ENCODE measurements around the gene RAB31.

Gene RAB31

GRCh38 chr18:9707381-9708056 is 582 bp upstream of the RAB31 start (continued):
- TF ChIP-seq, protein P1, sequence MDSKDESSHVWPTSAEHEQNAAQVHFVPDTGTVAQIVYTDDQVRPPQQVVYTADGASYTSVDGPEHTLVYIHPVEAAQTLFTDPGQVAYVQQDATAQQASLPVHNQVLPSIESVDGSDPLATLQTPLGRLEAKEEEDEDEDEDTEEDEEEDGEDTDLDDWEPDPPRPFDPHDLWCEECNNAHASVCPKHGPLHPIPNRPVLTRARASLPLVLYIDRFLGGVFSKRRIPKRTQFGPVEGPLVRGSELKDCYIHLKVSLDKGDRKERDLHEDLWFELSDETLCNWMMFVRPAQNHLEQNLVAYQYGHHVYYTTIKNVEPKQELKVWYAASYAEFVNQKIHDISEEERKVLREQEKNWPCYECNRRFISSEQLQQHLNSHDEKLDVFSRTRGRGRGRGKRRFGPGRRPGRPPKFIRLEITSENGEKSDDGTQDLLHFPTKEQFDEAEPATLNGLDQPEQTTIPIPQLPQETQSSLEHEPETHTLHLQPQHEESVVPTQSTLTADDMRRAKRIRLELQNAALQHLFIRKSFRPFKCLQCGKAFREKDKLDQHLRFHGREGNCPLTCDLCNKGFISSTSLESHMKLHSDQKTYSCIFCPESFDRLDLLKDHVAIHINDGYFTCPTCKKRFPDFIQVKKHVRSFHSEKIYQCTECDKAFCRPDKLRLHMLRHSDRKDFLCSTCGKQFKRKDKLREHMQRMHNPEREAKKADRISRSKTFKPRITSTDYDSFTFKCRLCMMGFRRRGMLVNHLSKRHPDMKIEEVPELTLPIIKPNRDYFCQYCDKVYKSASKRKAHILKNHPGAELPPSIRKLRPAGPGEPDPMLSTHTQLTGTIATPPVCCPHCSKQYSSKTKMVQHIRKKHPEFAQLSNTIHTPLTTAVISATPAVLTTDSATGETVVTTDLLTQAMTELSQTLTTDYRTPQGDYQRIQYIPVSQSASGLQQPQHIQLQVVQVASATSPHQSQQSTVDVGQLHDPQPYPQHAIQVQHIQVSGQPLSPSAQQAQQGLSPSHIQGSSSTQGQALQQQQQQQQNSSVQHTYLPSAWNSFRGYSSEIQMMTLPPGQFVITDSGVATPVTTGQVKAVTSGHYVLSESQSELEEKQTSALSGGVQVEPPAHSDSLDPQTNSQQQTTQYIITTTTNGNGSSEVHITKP (tag by site-specific recombination; IDR thresholded peaks at IDR 0.05) = no peak
- TF ChIP-seq, protein P2, sequence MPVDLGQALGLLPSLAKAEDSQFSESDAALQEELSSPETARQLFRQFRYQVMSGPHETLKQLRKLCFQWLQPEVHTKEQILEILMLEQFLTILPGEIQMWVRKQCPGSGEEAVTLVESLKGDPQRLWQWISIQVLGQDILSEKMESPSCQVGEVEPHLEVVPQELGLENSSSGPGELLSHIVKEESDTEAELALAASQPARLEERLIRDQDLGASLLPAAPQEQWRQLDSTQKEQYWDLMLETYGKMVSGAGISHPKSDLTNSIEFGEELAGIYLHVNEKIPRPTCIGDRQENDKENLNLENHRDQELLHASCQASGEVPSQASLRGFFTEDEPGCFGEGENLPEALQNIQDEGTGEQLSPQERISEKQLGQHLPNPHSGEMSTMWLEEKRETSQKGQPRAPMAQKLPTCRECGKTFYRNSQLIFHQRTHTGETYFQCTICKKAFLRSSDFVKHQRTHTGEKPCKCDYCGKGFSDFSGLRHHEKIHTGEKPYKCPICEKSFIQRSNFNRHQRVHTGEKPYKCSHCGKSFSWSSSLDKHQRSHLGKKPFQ (tag by site-specific recombination; IDR thresholded peaks at IDR 0.05) = no peak
- TF ChIP-seq ZSCAN16 (tag by site-specific recombination; IDR thresholded peaks at IDR 0.05) (no peak), ZNF335 (tag by site-specific recombination; conservative IDR thresholded peaks at IDR 0.05) (peak; percentile 49; the same call in 1 of the 2 replicates), ZNF623 (tag by site-specific recombination; IDR thresholded peaks at IDR 0.05) (no peak), ZNF214 (tag by site-specific recombination; IDR thresholded peaks at IDR 0.05; ENCODE audit: borderline replicate concordance) (no peak), ZNF423 (tag by site-specific recombination; IDR thresholded peaks at IDR 0.05) (no peak), FEZF1 (tag by site-specific recombination; IDR thresholded peaks at IDR 0.05) (peak; percentile 72; the same call in 1 of the 2 replicates), ZNF394 (tag by site-specific recombination; IDR thresholded peaks at IDR 0.05; ENCODE audit: borderline replicate concordance) (0 out of 2 replicates have a peak, but pooled peaks have one; percentile 14), ZNF292 (tag by site-specific recombination; IDR thresholded peaks at IDR 0.05; ENCODE audit: borderline replicate concordance, low read depth) (no peak), ZNF132 (tag by site-specific recombination; IDR thresholded peaks at IDR 0.05; ENCODE audit: borderline replicate concordance) (no peak), SP3 (tag by site-specific recombination; IDR thresholded peaks at IDR 0.05) (peak; percentile 24; the same call in 1 of the 2 replicates), ZNF157 (tag by site-specific recombination; IDR thresholded peaks at IDR 0.05) (no peak), REST (tag by site-specific recombination; IDR thresholded peaks at IDR 0.05) (no peak), ZNF48 (tag by site-specific recombination; IDR thresholded peaks at IDR 0.05) (no peak), ZNF626 (tag by site-specific recombination; IDR thresholded peaks at IDR 0.05) (no peak), ZNF37A (tag by site-specific recombination; IDR thresholded peaks at IDR 0.05) (no peak), KLF16 (tag by site-specific recombination; IDR thresholded peaks at IDR 0.05) (no peak), SP2 (tag by site-specific recombination; IDR thresholded peaks at IDR 0.05) (no peak), ZNF521 (tag by site-specific recombination; IDR thresholded peaks at IDR 0.05) (no peak), ZNF146 (tag by site-specific recombination; IDR thresholded peaks at IDR 0.05) (no peak), ZNF10 (tag by site-specific recombination; IDR thresholded peaks at IDR 0.05) (no peak), ZBTB11 (tag by site-specific recombination; conservative IDR thresholded peaks at IDR 0.05; ENCODE audit: low read depth) (no peak), GLIS2 (tag by site-specific recombination; IDR thresholded peaks at IDR 0.05) (peak; percentile 86), ZNF112 (tag by site-specific recombination; IDR thresholded peaks at IDR 0.05) (no peak), ZNF768 (tag by site-specific recombination; IDR thresholded peaks at IDR 0.05) (no peak), ZBTB7A (tag by site-specific recombination; IDR thresholded peaks at IDR 0.05; ENCODE audit: low read depth) (no peak), KLF1 (tag by site-specific recombination; IDR thresholded peaks at IDR 0.05) (peak; percentile 14; the same call in 1 of the 2 replicates), OVOL3 (tag by site-specific recombination; IDR thresholded peaks at IDR 0.05) (no peak)
